GM21737 (cell line): ENCODE data around the gene SASH1.

Source experiments
- ATAC-seq: cut with Tn5 transposase; IDR thresholded peaks from one replicate; pipeline ENCODE4 v1.9.1; 2021; ENCODE audit warnings: mild to moderate bottlenecking, moderate library complexity; ENCODE audit not compliant: unreplicated experiment

SASH1 gene

DNA sequence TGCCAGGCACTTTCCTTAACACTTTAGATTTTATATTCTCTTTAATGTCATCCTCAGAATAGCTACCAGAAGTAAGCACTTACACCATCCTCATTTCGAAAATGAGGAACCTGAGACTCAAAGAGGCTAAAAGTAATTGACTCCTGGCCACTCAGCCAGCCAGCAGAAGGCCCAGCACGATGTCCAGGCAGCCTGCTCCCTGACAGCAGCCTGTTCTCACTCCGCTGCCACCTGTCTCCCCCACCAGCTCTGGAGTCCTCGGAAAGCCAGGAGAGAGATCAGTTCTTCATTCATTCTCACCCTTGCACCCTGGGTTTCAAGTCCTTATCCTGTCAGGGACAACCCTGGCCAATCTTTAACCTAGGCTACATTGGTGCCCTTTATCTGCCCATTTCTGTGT lies 174.0 kb downstream of the SASH1 start:
- no peak for ATAC-seq

DNA sequence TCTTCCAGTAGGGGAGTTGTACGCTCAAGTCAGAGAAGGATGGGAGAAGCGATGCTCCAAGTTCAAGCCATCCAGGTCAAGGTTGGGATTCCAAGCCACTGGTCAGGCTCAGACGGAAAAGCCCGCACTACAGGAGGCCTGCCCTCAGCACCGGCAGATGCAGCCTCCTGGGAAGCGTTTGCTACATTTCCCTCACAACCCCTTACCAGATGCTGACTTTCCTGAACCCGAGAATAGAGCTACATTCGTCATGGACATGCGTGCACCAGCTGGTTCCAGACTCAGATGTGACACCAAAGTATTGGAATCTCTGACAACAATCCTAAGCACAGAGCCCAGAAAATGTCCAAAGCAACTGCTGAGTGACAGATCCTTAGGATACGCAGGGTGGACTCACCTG lies 174.8 kb downstream of the SASH1 start:
- no peak for ATAC-seq

DNA sequence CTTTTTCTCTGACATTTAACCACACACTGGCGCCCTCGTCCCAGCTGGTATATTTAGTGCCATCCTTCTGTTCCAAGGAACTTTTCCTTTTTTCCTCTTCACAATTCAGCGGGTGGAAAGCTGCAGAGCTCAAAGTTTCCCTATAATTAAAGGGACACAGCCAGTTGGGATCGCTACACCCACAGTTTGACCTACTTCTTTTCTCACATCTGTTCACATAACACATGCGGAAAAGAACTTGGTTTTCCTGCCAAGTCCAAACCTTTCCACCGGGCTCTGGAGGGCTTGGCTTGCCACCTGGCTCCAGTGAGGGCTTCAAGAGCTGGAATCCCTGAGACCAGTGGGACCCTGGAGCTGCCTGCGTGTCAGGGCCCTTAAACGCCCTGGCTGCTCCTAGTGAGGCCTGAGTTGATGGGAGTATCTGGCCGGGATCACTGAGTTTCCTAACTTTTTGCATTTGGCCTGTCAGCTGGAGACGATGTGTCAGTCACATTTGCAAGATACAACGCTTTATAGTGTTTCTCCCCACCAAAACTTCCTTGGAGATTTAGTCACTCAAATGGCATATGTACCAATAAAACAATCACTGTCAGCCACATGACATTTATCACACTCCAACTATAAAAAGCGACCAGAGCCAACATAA lies 176.0 kb downstream of the SASH1 start:
- ATAC-seq, result no peak

DNA sequence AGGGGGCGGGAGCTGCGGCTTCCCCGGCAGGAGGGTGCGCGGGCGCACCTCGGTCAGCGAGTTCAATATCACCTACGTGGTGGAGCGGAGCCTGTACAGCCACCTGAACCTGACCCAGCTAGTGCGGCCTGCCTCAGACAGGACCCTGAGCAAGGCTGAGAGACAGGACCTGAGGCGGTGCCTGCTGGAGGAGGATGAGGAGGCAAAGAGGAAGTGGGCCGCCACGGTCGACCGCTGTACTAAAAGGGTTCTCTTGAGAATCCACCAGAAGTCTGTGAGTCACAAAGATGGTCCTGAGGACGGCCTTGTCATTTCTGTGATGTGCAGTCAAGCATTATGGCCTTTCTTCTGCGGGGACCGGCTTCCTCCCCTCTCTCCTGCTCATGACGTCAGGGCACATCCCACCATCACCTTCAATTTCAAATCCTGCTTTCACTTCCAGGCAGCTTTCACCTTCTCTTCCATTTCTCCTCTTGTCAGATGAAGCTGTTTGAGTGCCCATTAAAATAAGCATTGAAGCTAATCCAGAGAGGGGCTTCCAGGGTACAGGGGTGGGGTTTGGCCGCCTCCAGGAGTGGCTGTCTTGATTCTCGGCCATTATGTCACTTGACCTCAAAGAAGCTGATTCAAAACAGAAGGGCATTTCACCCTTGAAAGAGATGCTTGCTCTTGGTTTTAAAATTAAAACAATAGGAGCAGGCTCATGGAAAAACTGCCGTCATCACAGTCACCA lies 177.6 kb downstream of the SASH1 start:
- ATAC-seq, result peak; percentile 93

DNA sequence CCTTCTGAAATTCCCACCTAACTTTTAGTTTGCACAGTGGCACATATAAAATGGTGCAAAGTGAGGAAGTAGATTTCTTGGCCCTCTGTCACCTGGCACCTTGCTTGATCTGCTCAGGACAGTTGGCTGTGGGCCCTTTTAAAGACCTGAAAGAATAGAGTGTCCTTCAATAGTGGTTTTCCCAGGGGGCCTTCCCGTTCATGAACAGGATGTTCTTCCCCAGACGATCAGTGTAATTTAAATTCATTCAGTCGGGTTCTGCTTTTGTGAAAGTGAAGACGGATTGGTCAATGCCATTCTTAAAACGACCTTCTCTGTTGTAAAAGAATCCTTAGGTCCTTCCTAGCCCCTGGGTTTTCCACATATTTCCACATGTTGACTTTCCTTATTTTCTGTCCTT lies 178.5 kb downstream of the SASH1 start:
- no peak for ATAC-seq

DNA sequence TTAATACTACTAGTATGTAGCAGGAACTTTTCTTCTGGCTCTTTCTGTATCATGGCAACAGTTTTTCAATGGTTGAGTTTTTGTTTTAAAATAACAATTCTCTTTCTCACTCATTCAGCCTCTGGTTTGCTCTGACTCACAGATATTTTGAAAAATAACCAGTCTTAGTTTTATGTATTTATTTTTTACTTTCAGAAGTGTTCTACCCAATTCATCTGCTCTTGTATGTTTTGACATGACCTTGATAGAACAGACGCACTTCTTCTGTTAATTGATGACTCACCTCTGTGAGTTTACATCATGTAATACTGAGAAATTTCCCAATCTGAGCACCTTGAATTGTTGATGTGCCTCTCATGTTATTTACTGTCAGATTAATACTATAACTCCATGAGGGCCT lies 178.9 kb downstream of the SASH1 start:
- ATAC-seq, result no peak

DNA sequence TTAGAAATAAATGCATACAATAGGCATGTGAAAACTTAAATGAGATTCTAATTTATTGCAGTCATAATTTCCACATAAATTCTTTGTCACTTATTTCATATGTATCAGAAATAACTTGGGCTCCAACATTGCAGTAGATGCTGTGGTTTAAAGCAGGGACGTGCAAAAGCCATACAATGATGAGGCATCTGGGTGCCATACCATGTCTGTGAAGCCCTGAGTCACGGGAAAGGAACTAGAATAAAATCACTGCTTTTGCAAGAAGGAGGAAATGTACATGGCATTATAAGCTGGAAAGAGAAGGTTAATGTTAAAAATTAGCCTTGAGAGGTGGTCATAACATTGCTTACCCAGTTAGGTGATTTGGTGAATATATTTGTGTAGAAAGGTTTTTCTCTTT lies 180.4 kb downstream of the SASH1 start:
- ATAC-seq, result no peak

DNA sequence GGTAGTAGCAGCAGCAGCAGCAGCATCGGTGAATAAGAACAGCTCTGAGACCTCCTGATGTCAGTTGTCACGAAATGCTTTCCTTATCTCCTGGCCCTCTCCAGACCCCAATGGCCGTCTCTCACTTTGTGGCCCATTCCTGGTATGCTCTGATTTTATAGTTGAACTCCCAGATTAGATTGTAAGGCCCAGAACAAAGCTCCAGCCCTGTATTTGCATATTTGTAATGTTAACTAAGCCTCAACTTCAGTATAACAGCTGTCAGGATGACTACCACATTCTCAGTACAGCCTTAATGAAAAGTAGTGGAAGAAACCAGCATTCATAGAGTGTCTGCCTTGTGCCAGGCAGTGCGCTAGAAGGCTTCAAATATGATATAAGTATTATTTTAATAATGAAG lies 180.9 kb downstream of the SASH1 start:
- no peak for ATAC-seq

DNA sequence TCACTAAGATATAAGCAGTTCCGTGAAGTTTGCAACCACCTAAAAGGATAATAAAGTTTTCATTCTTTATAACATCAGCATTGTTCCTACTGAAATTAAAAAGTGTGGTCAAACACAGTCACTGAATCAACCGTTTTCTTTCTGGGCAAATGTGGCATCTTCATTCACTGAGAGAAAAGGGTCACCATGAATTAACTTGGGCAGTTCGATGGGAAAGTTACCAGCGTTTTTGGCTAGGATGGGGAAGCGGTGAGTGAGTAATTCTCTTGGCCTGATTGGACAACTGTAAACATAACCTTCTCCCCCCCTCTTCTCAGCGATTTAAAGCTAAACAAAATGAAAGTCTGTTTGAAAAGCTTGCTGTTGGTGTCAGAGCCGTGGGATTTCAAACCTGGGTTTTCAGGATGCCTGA lies 181.8 kb downstream of the SASH1 start:
- ATAC-seq, result no peak

DNA sequence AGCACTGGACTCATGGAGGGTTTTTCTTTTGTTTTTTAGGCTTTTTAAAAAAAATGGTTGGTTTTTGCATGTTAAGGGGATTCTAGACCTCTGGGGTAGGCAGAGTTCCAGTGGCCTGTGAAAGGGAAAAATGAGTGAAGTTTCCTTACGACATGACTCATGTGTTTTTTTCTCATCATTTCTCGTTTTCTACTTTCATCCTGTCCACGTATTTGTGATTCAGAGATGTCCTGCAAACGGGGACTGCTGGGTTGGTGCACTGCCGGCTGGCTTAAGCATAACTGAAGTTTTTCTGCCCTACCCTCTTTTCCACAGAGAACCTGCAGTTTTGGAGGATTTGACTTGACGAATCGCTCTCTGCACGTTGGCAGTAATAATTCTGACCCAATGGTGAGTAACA lies 182.3 kb downstream of the SASH1 start:
- ATAC-seq, result no peak

DNA sequence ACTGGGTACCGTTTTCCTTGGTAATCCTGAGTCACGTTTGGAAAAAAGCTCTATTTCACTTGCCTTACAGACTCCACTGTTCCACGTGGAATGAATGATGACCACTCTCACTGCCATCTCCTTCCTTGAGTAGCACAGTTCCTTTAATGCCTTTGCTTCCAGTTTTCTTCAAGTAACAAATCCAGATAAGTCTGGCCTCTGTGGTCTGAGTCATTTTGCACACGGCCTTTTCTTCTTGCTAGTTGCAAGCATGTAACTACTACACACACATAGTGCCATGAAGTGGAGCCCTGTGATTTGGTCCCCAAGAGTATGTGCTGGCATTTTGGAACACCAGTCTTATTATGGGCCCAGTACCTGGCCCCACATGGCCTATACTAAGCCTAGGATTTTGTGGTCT lies 182.8 kb downstream of the SASH1 start:
- ATAC-seq, result no peak

DNA sequence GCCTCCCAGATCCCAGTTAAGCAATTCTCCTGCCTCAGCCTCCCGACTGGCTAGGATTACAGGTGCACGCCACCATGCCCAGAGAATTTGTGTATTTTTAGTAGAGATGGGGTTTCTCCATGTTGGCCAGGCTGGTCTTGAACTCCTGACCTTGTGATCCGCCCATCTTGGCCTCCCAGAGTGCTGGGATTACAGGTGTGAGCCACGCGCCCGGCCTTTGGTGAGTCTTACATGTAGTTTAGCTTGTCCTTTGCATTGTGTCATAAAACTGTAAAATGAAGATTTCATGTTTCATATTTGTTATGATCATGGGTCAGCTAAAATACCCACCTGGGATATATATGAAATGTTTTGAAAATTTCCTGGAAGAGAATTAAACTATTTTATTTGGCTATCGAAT lies 183.5 kb downstream of the SASH1 start:
- no peak for ATAC-seq

DNA sequence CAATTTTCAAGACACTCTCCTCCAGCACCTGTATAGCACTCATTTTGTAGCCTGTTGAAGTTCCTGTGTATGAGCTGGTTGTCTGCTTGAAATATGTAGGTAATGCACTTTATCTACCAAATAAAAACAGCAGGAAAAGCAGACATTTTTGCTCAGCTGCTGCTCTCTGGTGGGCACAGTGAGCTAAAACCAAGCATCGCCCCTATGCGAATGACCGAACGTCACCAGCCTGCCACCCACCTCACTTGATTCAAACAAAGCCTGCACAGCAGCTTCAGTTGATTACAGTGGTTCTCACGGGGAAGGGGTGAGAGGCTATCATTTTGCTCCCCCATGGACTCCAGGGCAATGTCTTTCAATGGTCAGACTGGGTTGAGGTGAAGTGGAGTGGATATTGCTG lies 185.7 kb downstream of the SASH1 start:
- ATAC-seq, result no peak

DNA sequence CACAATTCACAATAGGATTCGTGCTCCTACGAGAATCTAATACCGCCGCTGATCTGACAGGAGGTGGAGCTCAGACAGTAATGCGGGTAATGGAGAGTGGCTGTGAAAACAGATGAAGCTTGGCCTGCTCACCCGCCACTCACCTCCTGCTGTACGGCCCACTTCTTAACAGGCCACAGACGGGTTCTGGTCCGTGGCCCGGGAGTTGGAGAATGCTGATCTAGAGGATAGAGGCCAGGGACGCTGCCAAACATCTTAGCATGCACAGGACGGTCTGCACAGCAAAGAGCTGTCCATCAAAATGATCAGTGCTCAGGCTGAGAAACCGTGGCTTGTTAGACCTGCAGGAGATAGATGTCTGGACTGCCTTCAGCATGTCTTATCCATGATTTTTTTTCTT lies 186.4 kb downstream of the SASH1 start:
- no peak for ATAC-seq

DNA sequence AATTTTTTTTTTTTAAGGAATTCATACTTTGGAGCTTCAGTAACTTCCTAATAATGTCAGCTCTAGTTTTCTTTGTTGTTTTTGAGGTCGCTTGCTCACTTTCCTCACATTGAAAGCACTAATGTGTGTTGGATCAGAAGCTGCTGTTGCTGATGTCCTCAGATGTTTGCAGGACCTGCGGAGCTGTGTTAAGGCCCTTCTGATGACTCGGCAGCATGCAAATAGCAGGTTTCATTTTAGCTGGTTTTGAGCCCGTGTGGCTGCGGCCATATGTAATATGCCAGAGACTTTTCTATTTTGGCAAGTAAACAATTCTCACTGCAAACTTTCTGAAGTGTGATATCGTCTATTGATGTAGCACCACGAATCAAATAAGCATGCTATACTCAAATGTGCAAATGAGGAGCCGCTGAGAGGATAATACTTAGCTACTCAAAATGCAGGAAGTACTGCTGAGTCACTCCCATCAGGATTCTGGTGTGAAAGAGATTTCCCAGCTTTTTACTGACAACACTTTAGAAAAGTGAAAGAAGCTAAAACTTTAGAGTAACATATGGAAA lies 187.8 kb downstream of the SASH1 start:
- ATAC-seq, result no peak

DNA sequence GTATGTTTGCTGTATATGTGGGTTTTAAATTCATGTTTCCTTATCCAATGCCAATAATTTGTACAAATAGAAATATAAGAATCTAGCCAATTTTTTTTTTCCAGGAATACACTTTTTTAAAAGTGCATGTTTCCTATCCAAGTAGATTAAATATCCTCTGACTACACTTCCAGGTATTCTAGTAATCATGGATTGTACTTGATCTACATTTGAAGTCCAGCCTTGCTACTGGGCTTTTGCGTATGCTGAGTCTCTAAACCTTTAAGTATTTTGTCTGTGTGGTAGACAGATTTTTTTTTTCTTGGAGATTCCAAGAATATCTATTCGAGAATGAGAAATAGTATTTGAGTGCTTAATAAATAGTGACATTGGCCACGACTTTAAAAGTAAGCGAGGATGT lies 188.3 kb downstream of the SASH1 start:
- ATAC-seq, result no peak

DNA sequence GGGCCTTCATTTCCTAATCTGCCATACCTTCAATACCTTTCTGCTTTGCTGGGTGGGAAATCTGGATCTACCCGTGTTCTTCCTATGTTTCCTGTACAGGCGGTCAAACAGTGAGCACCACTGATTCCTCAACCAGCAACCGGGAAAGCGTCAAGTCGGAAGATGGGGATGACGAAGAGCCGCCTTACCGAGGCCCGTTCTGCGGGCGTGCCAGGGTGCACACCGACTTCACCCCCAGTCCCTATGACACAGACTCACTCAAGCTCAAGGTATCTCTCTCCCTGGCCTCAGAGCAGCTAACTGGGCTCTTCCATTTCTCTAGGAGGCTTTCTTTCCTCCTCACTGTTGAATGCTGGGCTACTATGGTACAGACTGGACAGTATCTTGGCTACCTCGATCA lies 190.1 kb downstream of the SASH1 start:
- no peak for ATAC-seq

DNA sequence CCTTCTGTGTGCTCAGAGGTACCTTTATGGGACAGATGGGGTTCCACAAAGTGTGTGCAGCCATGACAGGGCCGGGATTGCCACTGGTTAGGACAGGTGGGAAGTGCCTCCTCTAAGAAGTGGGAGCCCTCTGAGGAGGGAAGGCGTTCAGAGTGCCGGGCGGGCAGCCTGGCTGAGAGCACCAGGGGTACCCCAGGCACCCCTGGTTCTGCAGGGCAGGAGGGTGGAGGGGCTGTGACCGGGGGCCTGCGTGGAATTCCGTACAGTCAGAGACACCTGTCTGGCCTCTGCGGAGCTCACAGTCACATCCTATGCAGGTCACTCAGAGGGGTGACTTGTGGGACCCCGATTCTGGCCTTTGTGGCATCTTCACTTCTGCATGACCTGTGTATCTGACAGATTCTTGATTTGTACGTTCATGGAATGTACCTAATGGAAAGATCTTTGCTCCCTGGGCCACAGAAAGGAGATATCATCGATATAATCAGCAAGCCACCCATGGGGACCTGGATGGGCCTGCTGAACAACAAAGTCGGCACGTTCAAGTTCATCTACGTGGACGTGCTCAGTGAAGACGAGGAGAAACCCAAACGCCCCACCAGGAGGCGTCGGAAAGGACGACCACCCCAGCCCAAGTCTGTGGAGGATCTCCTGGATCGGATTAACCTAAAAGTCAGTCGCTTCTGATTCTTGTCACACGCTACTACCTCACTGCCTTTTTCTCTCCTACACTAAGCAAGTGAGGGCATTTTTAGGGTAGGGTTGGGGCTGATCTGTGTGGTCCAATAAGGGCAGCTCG lies 190.9 kb downstream of the SASH1 start:
- no peak for ATAC-seq

DNA sequence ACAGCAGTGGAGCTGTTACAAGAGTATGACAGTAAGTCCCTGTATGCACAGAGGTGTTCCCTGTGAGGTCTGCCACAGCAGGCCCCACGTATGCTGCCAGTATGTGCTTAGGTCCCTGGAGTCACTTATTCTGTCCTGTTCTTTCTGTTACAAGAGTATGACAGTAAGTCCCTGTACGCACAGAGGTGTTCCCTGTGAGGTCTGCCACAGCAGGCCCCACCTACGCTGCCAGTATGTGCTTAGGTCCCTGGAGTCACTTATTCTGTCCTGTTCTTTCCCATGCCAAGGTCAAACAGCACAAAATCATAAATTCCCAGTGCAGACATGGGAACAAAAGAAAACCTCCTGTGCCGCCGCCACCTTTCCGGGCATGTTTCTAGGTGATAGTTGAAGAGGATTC lies 192.2 kb downstream of the SASH1 start:
- ATAC-seq, result no peak

DNA sequence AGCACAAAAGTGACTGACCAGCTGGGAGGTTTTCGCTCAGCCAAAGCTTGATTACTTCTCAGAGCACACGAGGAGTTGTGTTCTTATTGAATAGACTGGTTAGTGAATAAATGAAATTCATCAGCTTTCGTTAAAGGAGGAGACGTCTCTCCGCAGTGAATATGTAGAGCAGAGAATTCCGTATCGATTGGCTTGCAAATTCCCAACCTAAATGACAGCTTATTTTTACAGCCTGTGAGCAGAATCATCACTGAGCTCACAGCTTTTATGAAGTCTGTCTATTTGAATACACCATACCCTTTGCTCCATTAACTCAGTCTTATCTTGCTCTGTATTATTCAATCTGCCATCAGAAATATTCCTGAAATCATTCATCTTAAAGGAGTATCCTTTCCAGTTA lies 192.7 kb downstream of the SASH1 start:
- no peak for ATAC-seq

DNA sequence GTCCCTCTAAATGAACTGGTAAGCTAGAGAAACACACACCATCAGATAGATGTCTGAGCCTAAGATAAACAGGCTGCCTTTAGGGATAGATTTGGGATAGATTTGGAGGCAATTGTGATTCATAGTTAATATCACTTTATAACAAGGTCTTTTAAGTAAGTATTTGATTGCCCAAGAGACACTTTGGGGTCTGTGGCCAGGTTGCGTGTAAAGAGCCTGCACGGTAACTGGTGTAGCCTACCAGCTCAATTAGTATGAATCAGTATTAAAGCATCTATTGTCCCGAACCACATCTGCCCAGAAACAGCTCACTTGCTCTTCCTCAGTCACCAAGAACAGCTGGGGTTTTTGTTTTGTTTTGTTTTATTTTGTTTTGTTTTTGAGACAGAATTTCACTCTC lies 193.3 kb downstream of the SASH1 start:
- ATAC-seq, result no peak
